NCI-H1092 treated with DMSO at 0.1 percent for 48 hours (cell line): ENCODE results near the gene TMEM60.
"Not testable (repeated sequence)": the region's sequence is repeated elsewhere in the genome, so short reads cannot be mapped to it uniquely, and the experiment has no call there.

Experiments used
- DNase-seq: peaks from one replicate; lab custom pipeline; 2025; lab: John Stamatoyannopoulos, UW

Gene TMEM60, protein sequence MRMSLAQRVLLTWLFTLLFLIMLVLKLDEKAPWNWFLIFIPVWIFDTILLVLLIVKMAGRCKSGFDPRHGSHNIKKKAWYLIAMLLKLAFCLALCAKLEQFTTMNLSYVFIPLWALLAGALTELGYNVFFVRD

DNA sequence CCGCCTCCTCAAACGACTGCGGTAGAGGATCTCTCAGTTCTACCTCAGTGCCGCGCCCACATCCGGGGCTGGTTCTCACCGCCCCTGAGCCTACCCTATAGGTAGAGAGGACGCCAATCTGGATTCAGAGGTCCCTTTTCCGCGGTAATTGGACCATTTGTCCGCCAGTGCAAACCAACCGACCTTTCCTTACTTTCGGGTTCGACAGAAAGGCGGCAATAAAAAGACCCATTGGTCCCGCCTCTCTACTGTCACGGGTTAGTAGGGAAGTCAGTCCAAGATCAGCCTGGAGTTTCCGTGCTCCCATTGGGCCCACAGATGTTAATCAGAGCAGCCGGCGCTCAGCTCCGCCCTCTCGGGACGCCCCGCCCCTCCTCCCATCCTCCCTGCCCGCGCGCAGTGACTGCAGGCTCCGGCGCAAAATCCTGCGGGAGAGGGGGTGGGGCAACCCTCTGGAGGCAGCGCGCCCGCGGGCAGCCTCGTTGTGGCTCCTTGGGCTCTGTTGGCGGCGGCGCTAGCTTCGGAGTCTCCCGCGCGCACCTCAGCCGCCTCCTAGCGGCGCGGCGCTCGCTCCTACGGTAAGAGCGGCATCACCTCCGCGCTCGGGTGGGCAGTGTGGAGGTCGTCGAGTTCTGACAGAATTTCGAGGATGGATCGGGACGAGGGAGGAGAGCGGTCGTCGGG lies at the start of gene TMEM60, which contains the start of gene PHTF2:
TMEM60 (minus strand) TSS at position 41 of the 684 bp plus-strand sequence. CDS start 4,061 bp downstream, outside the sequence.
PHTF2 (plus strand) TSS at position 380 of the 684 bp plus-strand sequence.
- peak; percentile 100 for DNase-seq

DNA sequence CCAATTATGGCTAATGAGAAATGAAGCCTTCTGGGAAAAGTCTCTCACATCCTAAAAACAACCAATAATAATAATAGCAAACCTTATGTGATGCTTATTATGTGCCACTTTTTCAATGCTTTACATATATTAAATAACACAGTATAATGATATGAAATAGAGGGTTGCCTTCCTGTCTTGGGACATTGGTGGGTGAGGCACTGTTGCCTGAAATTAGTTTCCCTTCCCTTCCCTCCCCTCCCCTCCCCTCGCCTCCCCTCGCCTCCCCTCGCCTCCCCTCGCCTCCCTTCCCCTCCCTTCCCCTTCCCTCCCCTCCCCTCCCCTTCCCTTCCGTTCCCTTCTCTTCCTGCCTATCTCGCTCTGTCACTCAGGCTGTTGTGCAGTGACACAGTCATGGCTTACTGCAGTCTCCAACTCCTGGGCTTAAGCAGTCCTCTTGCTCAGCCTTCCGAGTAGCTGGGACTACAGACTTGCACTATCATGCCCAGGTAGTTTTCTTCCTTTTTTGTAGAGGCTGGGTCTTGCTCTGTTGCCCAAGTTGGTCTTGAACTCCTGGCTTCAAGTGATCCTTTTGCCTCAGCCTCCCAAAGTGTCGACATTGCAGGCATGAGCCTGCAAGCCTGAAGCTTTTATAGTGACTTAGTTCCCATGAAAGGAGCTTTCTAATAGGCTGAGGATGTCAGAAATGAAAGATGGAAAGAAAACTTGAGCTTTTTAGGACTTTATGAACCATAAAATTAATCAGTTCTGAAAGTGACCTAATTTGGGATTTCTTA lies 48.3 kb upstream of the TMEM60 start:
- DNase-seq, result no peak

DNA sequence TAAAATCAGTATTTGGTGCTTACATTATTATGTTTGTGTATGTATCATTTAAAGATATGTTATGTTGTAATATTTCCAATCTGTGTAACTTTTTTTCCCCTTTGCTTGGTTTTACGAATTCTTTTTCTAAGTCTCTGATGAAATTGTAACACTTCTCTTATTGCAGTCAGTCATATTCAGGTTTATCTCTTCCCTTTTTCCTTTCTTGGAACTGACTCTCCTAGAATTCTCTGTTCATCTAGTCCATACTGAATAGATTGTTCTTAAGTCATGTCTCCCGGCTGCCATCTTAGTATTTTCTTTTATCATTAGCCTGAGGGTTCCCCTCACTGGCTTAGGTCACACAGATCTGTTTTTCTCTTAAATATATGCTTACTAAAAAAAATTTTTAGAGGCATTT lies 45.0 kb upstream of the TMEM60 start:
- no peak for DNase-seq

DNA sequence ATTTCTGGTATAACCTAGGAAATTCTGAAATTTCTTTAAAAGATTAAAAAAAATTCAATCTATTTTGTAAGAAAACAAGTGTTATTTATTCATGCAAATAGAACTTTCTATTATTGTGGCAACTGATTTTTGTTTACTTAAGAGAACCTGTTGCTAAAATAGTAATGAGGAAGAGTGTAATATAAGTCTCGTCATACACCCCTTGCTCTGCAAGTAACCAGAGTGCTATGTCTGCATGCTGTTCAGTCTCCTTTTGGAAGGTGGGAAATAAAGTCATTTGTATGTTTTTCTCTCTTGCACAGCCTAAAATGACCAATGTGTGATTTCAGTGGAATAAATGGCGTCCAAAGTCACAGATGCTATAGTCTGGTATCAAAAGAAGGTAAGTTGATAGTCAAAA lies 41.7 kb upstream of the TMEM60 start:
- DNase-seq, result no peak

DNA sequence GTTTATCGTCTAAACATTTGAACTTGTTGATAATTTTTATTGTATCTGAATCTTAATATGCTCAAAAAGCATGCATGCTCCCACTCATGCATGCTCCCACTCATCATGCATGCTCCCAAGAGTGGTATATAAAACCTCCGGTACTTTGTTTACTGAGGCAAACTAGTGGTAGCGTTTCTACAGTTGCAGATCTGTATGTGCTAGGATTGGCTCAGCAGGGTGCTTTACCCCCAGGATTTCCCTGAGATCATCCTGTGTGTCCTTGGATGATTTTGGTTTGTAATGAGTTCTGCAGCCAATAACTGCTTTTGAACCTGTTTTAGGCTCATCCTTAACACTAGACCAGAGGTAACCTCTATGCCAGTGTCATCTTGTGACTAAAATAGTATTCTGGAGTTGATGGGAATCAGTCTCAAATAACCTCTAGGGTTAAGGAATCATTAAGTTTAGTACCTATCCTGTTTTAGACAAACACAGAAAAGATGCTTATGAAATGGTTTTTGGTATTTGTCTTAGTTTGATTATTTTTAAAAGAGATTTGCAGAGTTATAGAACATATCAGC lies 40.8 kb upstream of the TMEM60 start:
- no peak for DNase-seq

DNA sequence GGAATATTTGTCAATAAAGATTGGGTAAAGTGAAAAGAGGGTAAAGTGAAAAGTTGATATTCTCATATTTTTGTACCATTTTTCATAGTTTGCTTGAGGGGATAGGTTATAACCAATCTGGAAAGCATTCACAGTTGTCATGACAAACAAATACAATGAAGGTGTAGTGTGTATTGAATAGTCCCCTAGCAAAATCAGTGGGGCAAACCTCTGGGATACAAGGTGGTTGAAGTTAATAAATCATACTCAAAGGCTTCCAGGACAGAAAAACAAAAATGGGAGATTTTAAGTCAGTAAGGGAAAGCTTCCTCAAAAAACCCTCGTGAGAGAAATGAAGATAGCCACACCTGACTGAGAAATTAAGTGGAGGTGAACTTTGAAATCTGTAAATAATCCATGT lies 39.7 kb upstream of the TMEM60 start:
- DNase-seq, result no peak

DNA sequence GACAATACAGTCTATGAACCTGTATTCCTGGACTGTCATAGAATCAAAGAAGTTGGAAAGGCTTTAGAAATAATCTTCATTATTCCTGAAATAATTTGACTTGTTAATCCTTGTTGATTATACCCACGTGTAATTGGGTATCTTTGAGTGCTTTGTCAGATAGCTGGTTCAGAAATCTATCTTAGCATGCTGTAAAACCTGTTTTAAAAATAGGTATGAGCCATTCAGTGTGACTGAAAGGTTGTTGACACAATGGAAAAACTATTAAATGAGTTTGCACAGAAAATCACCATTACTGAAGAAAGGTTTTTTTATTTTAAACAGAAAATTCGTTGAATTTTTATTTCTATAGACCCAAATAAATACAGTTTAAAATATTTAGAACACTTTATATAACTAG lies 39.0 kb upstream of the TMEM60 start:
- no peak for DNase-seq

DNA sequence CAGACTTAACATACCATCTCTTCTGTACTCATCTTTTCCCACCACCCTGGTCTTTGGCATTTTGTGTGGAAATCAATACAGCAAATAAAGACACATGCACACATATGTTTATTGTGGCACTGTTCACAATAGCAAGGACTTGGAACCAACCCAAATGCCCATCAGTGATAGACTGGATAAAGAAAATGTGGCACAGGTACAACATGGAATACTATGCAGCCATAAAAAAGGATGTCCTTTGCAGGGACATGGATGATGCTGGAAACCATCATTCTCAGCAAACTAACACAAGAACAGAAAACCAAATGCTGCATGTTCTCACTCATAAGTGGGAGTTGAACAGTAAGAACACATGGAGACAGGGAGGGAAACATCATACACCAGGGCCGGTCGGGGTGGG lies 38.2 kb upstream of the TMEM60 start:
- DNase-seq, result not testable (repeated sequence)

DNA sequence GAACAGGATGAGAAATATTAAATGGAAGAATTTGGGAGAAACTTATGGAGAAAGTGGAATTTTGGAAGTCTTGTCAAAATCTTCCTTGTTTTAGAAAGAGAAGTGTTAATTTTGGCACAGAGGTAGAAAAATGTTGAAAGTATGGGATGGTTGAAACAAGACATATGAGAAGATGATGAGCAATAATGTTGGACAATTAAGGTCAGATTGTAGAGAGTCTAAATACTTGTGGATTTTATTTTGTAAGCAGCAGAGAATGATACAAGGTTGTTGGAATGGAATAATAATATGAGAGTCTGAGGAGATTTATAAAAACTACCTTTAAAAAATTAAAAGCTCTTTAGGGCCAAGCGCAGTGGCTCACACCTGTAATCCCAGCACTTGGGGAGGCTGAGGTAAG lies 34.9 kb upstream of the TMEM60 start:
- no peak for DNase-seq

DNA sequence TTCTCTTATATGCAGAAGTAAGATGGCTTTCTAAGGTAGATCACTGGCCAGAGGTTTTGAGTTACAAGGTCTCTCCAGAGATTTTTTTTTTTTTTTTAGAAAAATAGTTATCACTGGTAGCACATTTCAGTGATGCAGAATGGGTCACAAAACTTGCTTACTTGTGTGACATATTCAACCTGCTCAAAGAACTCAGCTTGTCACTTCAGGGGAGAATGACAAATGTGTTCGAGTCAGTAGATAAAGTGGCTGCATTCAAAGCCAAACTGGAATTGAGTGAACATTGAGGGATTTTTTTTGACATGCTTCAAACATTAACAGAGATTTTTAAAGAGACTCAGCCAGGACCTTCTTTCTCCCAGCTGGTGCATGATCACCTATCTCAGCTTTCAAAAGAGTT lies 33.7 kb upstream of the TMEM60 start:
- DNase-seq, result no peak

DNA sequence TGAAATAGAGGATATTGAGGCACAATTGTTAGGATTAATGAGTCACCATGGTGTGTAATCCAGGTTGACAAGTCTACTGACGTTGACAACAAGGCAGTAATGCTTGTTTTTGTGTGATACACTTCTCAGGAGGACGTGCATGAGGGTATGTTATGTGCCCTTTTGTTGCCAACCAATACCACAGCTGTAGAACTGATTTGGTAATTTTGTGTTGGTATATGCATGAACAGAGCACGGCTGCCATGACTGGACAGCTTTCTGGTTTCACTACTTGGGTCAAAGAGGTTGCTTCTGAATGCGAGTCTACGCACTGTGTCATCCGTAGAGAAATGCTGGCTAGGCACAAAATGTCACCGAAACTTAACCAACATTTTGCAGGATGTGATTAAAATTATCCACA lies 33.2 kb upstream of the TMEM60 start:
- DNase-seq, result no peak

DNA sequence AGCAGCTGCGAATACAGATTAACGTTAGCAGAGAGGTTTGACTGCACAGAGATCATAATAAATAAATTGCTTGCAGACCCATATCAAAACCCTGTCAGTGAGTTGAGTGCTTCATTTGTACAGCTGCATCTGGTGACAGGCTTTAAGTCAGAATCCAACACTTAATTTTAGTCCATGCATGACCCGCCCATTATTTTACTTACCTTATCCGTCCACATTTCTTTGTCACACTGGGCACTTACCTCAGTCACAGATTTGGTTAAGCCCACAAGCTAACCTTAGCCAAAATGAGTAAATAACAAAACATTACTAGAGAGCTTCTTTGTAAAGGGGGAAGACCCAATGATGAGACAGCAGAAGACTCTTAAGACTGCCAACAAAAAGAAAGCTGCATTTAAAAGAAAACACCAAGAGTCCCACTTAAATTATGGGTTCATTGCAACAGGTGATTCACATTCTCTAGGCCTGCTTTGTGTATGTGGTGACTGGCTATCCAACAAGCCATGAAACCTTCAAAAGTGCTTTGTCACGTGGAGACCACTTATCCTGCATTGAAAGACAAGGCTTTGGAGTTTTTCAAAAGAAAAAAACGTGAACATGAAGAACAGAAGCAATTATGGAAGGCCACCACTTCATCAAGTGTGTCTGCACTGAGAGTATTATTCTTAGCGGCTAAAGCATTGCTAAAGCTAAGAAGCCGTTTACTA lies 32.6 kb upstream of the TMEM60 start:
- DNase-seq, result peak; percentile 50

DNA sequence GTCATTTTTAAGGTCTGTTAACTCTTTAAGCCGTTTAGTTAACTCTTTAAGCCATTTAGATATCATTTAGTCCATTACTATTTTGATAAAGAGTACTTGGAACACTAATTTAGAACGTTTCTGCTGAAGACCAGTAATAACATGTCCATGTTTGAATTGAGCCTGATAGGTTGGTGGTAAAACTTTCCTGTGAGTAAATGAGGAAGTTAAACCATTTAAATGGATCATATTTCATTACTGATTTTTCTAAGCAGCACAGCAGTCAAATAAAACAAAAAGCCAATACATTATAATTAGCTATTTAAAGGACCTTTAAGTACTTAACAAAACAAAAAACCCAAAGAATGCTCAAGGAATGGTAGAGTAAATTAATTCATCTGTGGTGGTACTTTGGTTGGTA lies 29.8 kb upstream of the TMEM60 start:
- no peak for DNase-seq

DNA sequence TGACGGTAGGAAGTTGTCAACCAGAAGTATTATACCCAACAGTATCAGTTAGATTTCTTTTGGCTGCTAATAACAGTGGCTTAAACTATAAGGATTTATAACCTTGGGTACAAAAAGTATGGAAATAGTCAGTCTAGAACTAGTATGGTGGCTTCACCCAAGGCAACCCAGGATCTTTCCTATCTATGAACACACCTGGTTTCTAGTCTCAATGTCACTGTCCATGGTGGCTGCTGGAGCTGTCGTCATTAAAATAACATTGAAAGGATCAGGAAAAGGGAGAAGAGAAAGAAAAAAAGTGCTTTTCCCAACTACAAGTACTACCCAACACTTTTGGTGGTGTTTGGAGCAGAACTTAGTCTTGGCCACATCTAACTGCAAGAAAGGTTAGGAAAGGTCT lies 28.1 kb upstream of the TMEM60 start:
- DNase-seq, result no peak

DNA sequence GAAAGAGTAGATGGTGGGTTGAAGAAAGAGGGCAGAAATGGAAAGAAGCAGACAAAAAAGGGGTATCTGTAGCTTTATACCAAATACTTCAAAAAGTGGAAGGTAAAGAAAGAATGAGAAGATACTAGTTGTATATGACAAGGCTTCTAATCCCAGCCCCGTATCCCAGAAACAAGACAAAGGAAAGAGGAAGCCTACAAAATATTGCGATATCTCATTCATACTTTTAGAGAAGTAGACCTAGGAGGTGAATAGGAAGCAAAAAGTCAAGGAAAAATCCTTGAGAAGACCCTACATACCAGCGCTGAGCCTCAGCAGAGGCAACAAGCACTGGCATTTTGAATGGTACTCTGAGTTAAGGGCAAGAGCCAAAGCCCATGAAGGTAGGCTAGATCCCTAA lies 26.9 kb upstream of the TMEM60 start:
- no peak for DNase-seq

DNA sequence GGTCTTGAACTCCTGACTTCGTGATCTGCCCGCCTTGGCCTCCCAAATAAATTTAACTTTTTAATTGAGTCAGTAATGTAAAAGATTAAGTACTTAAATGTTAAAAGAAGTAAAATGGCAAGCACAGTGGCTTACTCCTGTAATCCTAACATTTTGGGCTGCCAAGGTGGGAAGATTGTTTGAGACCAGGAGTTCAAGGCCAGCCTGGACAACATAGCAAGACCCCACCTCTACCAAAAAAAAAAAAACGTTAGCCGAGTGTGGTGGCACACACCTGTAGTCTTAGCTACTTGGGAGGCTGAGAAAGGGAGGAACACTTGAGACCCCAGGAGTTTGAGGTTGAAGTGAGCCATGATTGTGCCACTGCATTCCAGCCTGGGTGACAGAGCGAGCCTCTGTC lies 26.4 kb upstream of the TMEM60 start:
- no peak for DNase-seq

DNA sequence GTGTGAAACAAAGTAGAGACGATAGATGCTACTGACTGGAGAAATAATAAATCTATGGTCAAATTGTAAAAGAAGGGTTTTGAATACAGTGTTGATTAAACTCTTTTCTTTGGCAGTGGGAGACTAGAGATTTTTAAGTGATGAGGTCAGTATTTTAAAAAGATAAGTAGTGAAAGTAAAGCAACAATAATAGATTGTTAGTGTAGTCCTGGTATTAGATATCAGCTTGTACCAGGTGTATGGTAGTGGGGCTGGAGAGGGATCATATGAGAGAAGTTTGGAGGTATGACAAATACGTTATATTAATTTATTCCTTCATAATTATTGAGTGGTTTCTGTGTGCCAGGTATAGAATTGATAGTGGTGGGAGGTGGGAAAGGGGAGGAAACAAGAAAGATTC lies 25.6 kb upstream of the TMEM60 start:
- DNase-seq, result no peak

DNA sequence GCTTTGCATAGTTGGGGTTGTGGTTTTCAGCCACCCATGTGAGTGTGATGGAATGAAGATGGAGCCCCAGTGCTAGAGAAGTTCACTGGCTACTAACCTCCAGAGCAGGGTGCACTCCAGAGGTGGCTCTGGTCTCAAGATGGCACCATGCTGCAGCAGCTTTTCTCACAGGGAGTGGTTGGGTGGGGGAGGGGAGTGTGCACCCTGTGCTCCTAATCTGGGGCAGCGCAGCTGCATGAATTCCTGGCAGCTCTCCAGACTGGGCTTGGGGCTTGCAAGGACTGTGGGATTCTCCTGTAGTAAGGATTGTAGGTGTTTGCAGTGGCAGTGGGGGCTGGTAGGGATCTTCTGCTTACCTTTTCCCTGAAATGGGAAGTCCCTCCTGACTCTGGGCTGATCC lies 24.0 kb upstream of the TMEM60 start:
- no peak for DNase-seq

DNA sequence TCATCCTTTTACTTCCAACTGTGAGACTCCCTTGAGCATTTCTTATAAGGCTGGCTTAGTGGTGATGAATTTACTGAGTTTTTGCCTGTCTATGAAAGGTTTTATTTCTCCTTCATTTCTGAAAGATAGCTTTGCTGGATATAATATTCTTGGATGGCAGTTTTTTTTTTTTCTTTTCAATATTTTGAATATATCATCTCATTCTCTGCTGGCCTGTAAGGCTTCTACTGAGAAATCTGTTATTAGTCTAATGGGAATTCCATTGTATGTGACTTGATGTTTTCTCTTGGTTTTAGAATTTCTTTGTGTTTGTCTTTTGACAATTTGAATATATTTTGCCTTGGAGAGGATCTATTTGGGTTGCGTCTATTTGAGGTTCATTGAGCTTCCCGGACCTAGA lies 22.7 kb upstream of the TMEM60 start:
- DNase-seq, result no peak

DNA sequence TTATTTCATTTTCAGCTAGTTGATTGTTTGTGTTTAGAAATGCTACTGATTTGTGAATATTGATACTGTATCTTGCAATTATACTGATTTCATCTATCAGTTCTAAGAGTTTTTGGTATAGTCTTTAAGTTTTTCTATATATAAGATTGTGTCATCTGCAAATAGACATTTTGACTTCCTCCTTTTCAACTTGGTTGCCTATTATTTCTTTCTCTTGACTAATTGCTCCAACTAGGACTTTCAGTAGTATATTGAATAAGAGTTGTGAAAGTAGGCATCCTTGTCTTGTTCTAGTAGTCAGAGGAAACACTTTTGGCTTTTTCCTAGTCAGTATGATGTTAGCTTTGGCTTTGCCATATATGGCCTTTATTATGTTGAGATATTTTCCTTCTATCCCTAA lies 20.8 kb upstream of the TMEM60 start:
- DNase-seq, result no peak

DNA sequence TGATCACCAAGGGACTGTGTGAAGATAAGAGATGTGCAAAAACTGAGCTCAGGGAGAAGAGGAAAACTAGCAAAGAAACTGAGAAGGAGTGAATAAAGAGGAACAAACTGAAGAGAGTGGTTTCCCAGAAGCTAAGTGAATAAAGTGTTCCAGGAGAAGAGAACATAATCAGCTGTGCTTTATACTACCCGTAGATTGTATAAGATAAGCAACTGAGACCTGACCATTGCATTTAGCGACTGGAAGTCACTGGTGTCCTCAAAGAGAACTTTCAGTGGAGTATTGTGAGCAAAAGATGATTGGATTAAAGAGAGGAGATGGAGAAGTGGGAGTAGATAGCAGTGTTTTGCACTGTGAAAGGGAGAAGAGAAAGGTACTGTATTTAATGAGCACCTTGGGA lies 14.9 kb upstream of the TMEM60 start:
- no peak for DNase-seq

DNA sequence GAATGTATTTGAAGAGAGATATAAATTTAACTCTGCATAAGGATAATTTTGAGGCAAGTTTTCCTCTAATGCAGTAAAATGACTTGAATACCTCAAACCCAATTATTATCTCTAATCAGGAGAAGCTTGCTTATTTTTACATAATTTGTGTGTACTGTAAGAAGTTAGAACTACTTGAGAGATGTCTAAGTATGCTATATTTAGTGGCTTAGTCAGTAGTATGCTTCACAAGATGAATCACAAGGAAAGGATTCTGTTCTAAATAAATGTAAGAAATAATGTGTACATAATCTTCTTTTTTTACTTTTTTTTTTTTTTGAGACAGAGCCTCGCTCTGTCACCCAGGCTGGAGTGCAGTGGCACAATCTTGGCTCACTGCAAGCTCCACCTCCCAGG lies 14.1 kb upstream of the TMEM60 start:
- no peak for DNase-seq
